ENCODE results near the gene TTLL7. TPM values are rescaled to one million over a fixed set of nuclear protein-coding genes. Genes with fewer than 3 reads are reported as not detected.

Gene TTLL7
- polyA plus RNA-seq, 1 donor (not counting 4 experiments of a cell fraction or from before 2014, with no cell fraction given): 8.1 TPM

DNA sequence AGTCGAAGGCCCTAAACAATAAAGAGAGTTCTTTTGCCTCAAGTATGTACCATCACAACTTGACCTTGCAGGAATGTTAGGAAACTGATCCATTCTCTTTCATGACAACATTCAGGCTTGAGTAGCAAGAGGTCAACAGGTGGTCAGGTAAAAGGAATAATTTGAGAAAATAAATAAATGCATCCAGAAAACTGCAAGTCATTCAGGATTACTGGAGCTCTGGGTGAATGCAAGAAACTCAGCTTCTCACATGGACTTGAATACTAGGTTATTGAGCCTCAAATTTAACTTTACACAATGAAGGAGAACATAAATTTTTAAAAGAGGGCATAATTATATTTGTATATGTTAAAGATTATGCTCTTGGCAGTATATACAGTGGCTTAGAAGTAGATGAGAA, 76.5 kb downstream of the TTLL7 start:
- H2AFZ ChIP-seq (ENCODE audit: control insufficient read depth, low read length): no peak overlapping the region
- no peaks in the 10 kb centered on the region for H4K20me1 ChIP-seq (ENCODE audit: control insufficient read depth, extremely low read depth, insufficient read depth, low read length)
- H3K4me1 ChIP-seq (ENCODE audit: control insufficient read depth, extremely low read depth, insufficient read depth, low read length): no peaks in the 10 kb centered on the region
- H3K9ac ChIP-seq (ENCODE audit: control insufficient read depth, extremely low read depth, insufficient read depth, low read length): no peak overlapping the region
- no peaks in the 10 kb centered on the region for H3K79me2 ChIP-seq (ENCODE audit: control insufficient read depth, insufficient read depth, low read length)
- H3K27ac ChIP-seq (ENCODE audit: control insufficient read depth, insufficient read depth, low read length): no peak overlapping the region
- no peaks in the 10 kb centered on the region for H3K9me1 ChIP-seq (ENCODE audit: control insufficient read depth, extremely low read depth, insufficient read depth, low read length)
- dilution Hi-C loops (cut with MboI; ENCODE audit: extremely low pct_ligation_motif_present, low sequenced_read_pairs): no loop called here
- no peak for TF ChIP-seq EZH2 (IDR thresholded peaks at IDR 0.05; ENCODE audit: low read length)
- TF ChIP-seq, protein P1, sequence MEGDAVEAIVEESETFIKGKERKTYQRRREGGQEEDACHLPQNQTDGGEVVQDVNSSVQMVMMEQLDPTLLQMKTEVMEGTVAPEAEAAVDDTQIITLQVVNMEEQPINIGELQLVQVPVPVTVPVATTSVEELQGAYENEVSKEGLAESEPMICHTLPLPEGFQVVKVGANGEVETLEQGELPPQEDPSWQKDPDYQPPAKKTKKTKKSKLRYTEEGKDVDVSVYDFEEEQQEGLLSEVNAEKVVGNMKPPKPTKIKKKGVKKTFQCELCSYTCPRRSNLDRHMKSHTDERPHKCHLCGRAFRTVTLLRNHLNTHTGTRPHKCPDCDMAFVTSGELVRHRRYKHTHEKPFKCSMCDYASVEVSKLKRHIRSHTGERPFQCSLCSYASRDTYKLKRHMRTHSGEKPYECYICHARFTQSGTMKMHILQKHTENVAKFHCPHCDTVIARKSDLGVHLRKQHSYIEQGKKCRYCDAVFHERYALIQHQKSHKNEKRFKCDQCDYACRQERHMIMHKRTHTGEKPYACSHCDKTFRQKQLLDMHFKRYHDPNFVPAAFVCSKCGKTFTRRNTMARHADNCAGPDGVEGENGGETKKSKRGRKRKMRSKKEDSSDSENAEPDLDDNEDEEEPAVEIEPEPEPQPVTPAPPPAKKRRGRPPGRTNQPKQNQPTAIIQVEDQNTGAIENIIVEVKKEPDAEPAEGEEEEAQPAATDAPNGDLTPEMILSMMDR (optimal IDR thresholded peaks at IDR 0.05 in 1 of 3, IDR thresholded peaks at IDR 0.05 in 1 of 3, conservative IDR thresholded peaks at IDR 0.05 in 1 of 3; ENCODE audit: extremely low read depth in 1 of 3, insufficient read depth in 2 of 3, low read length in 3 of 3): no peak
- FAIRE-seq (no peak), DNase-seq (ENCODE audit: low read depth, low spot score) (no peak)
- H3K4me2 ChIP-seq (ENCODE audit: control insufficient read depth, extremely low read depth, insufficient read depth, low read depth, low read length): no peak overlapping the region
- no peak overlapping the region for H3K4me3 ChIP-seq (ENCODE audit: control insufficient read depth in 2 of 3, extremely low read depth in 1 of 3, insufficient read depth in 2 of 3, low read depth in 1 of 3, low read length in 3 of 3)
- no peaks in the 10 kb centered on the region for H3K36me3 ChIP-seq (ENCODE audit: control insufficient read depth in 2 of 2, extremely low read depth in 1 of 2, insufficient read depth in 2 of 2, low read length in 2 of 2)
- H3K27me3 ChIP-seq (ENCODE audit: control insufficient read depth, extremely low read depth, insufficient read depth, low read length): no peaks in the 10 kb centered on the region
- no peaks in the 10 kb centered on the region for H3K9me3 ChIP-seq (ENCODE audit: control insufficient read depth, low read depth, low read length)

DNA sequence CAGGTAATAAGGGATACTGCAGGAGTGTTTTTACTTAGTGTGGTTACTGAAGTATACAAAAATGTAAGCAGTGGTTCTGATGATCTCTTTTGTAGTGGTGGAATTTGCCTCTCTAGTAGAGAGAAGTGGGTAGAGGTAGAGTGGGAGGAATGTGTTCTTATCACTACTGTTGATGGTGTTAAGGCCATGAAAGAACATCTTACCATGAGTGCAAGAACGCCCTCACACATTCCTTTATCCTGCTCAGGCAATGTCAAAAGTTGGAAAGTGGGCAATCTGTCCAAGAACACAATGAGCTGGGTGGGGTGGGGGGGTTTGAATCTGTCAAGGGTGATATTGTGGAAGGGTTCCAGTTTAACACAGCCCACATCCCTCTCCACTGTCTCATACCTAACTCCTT, 78.6 kb downstream of the TTLL7 start:
- TF ChIP-seq, protein P1 (optimal IDR thresholded peaks at IDR 0.05 in 1 of 3, IDR thresholded peaks at IDR 0.05 in 1 of 3, conservative IDR thresholded peaks at IDR 0.05 in 1 of 3; ENCODE audit: extremely low read depth in 1 of 3, insufficient read depth in 2 of 3, low read length in 3 of 3): no peak
- TF ChIP-seq EZH2 (IDR thresholded peaks at IDR 0.05; ENCODE audit: low read length): no peak
- dilution Hi-C loops (cut with MboI; ENCODE audit: extremely low pct_ligation_motif_present, low sequenced_read_pairs): no loop called here
- Histone ChIP-seq H3K4me2 (ENCODE audit: control insufficient read depth, extremely low read depth, insufficient read depth, low read depth, low read length) (no peak overlapping the region), H3K79me2 (ENCODE audit: control insufficient read depth, insufficient read depth, low read length) (no peaks in the 10 kb centered on the region), H3K9me1 (ENCODE audit: control insufficient read depth, extremely low read depth, insufficient read depth, low read length) (no peaks in the 10 kb centered on the region), H3K4me1 (ENCODE audit: control insufficient read depth, extremely low read depth, insufficient read depth, low read length) (no peaks in the 10 kb centered on the region), H3K27me3 (ENCODE audit: control insufficient read depth, extremely low read depth, insufficient read depth, low read length) (no peaks in the 10 kb centered on the region), H3K27ac (ENCODE audit: control insufficient read depth, insufficient read depth, low read length) (no peak overlapping the region), H3K9ac (ENCODE audit: control insufficient read depth, extremely low read depth, insufficient read depth, low read length) (no peak overlapping the region), H3K36me3 (ENCODE audit: control insufficient read depth in 2 of 2, extremely low read depth in 1 of 2, insufficient read depth in 2 of 2, low read length in 2 of 2) (no peaks in the 10 kb centered on the region), H2AFZ (ENCODE audit: control insufficient read depth, low read length) (no peak overlapping the region), H3K9me3 (ENCODE audit: control insufficient read depth, low read depth, low read length) (no peaks in the 10 kb centered on the region), H3K4me3 (ENCODE audit: control insufficient read depth in 2 of 3, extremely low read depth in 1 of 3, insufficient read depth in 2 of 3, low read depth in 1 of 3, low read length in 3 of 3) (no peak overlapping the region), H4K20me1 (ENCODE audit: control insufficient read depth, extremely low read depth, insufficient read depth, low read length) (no peaks in the 10 kb centered on the region)
- FAIRE-seq: no peak
- DNase-seq (ENCODE audit: low read depth, low spot score): no peak
